ENCODE measurements around the gene ADAMTSL3. TPM values are rescaled to one million over a fixed set of nuclear protein-coding genes. Genes with fewer than 3 reads are reported as not detected.

The ADAMTSL3 gene
- 12.0 and 12.5 TPM in 2 replicates for total RNA-seq

DNA sequence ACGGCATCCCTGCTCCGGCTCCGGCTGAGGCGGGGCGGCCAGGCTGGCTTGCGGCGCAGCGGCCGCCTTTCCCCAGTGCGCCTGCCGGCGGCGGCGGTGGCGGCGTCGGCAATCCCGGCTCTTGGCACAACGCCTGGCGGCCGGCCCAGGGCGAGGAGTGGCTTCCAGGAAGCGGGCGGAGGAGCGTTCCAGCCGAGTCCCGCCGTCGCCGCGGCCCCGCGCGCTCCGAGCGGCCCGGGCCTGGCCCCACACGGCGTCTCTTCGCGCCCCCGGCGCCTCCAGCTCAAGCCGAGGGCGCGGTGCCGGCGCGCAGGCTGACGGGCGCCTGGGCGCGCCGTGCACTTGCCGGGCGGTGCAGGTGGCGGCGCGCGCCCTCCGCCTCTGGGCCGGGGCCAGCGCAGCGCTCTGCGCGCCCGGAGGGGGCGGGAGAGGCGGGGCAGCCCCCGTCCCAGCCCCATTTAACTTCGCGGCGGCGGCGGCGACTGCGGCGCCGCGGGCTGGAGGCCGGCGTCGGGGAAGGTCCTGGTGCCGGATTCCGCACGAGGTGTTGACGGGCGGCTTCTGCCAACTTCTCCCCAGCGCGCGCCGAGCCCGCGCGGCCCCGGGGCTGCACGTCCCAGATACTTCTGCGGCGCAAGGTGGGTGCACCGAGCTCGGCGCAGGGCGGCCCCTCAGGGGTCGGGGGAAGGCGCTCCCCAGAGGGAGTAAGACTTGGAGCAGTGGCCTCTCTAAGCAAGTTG is at the start of gene ADAMTSL3:
Gene ADAMTSL3, plus strand, starts transcription at position 485 of the 740 bp plus-strand sequence. CDS start 1,639 bp downstream, outside the sequence.
- peak; percentile 10 to 82 for DNase-seq (ENCODE audit: low read depth in 2 of 2)

- DNase-seq (ENCODE audit: low read depth in 2 of 2), result no peak
Observed at GRCh38 chr15:83604549-83604948, 49.4 kb upstream of the ADAMTSL3 start.

DNA sequence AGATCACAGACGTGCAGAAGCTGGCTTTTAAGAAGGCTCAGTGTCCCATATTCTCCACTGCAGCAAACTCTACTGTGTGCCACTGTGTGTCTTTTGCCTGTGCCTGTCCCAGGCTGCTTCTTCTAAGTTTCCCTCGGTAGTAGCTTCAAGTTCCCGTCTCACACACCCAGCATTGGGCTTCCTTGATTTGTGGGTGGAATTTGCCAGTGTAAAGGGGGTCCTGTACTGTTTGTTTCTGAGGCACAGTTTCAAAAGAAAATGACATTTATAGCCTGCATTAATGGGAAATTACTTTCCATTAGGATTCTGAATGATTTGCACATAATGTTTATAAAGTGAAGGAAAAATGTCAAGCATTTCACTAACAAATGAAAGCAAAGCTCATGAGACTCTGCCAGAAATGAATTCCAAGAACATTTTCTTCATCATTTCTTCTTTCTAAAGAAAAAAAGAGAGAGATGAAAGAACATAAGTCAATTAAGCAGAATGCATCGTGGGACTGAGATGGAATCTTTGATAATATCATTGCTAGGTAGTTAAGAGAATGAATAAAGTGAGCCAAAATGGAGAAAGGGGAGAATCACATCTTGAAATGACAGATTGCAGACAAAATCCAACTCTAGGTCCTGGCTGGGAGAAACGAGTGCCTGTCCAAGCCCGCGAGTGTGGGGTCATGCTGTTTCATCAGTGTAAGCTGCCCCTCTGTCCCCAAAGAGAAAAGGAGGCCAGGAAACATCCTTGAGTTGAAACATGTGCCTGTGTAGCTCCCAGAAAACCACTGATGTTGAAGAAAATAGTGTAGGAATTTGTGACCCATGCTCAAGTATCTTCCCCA is 48.6 kb upstream of the ADAMTSL3 start:
- DNase-seq (ENCODE audit: low read depth in 2 of 2), result no peak

- no peak for DNase-seq (ENCODE audit: low read depth in 2 of 2)
Observed at GRCh38 chr15:83610132-83610531, 43.8 kb upstream of the ADAMTSL3 start.

DNA sequence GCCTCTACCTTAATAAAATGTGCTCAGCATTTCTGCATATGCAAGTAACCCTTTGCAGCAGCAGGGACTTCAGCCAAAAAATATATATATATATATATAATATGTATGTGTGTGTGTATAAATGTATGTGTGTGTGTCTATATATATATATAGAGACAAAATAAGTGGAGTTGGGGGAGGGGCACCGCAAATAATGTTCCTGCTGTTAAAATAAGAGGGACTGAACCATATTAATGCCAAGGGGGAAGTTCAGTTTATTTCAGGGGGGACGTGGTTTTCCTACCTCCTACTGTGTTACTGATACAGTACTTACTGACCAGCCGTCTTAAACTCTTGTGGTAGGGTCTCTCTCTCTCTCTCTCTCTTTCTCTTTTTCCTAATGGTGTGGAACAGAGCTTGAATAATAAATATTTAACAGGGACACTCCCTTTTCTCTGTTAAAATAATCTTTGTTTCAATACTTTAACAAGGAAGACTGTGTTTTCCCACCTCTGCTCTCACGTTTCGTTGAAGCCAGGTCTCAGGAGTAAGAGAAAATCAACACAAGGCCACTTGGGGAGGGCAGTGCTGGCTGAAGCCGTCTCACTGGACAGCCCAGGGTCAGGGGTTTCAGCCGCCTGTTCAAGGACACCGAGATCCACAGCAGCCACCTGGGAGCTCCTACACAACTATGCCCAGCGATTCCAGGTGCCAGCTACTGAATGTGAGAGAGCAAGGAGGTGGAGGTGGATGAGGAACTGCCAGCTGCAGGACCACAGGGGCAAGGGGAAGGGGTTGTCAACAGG is 42.8 kb upstream of the ADAMTSL3 start:
- no peak for DNase-seq (ENCODE audit: low read depth in 2 of 2)

DNA sequence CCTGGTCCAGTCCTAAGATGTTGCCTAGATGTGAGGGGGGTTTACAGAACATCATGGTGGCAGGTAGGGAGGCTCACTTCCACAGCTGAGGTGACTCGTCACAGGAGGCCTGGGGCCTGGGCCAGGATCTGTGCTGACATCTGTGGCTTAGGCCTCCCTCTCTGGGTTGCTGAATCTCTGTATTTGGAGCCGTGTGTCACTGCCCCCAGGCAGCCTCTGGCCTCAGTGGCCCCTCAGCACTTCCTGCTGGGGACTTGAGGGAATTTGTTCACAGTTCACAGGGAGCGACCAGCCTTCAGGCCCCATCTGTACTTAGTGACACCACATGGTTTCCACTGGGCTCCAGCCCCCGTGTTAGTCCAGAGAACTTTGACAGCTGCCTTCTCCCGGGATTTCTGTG is 41.7 kb upstream of the ADAMTSL3 start:
- no peak for DNase-seq (ENCODE audit: low read depth in 2 of 2)

DNA sequence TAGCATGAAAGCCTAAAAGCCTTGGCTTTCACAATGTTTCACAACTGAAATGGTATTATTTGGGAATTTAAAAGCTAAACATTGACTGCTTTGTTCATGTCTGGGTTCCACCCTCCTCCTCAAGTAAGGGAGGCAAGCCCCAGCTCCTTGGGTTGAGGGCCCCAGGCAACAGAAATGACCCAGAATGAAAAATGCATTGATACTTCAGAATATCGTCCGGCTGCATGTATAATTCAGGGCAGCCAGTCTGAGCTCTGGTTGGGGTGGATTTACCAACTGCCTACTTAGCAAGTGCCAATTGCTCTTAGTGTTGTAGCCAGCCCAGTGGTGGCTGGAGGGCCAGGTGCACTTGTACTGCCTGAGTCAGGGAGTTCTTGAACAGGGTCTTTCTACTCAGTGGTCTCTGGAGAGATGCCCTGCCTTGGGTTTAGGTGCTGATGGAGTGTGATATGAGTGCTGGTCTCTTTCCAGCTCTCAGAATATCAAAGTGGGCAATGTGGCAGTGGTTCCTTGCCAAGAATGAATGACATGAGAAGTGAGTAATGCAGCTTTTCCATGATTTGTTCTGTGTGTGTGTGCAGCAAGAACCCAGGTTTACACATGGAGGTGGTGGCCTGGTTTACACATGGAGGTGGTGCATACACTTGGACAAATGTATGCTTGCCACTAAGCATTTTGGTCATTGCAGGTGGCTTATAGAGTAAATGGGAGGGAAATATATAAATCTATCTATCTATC is 40.9 kb upstream of the ADAMTSL3 start:
- DNase-seq (ENCODE audit: low read depth in 2 of 2), result peak in 1 of 2 donors; percentile 25

GRCh38 chr15:83613714-83614113 is 40.2 kb upstream of the ADAMTSL3 start:
- DNase-seq (ENCODE audit: low read depth in 2 of 2), result peak in 1 of 2 donors; percentile 72

DNA sequence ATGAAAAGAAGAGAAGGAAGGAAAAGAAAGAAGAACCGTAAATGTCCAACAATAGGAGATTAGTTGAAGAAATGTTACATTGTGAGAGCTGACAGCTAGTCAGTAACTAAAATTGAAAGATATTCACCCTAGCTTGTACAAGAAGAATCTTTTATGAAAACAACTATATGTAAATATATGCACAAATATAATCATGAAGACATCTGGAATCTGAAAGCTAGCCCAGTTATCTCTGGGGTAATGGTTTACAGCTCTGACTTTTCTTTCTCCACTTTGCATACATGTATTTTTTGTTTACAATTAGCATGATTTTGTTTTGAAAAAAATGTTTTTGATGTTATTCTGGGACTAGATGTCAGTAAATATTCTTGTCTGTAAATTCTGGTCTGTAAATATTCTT is 37.1 kb upstream of the ADAMTSL3 start:
- no peak for DNase-seq (ENCODE audit: low read depth in 2 of 2)

DNA sequence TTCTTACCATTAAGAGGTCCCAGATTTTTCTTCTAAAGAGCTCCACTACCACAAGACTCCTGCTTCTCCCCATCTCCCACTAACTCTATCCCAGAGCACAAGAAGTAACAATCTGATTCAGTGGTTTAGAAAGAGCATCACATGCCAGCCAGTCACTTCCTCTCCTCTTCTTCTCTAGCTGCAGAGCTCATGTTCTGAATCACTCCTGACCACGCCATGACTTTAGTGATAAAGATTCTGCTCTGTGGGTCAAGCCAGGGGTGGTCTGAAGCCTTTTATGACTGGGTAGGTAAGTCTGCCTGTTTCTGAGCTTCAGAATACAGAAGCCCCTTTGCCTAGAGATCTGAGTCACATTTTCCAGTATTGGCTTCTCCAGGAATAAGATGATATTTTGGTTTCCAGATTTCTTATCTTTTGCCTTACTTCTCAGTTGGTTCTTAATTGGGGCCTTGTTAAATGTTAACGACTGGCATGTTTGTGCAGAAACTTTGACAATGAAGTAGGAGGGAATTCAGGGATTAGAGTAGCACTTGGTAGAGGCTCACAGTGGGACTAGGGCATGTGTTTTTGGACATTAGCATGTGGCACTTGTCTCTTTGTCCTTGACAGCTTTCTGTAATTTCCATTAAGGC is 27.6 kb upstream of the ADAMTSL3 start:
- DNase-seq (ENCODE audit: low read depth in 2 of 2), result no peak

DNA sequence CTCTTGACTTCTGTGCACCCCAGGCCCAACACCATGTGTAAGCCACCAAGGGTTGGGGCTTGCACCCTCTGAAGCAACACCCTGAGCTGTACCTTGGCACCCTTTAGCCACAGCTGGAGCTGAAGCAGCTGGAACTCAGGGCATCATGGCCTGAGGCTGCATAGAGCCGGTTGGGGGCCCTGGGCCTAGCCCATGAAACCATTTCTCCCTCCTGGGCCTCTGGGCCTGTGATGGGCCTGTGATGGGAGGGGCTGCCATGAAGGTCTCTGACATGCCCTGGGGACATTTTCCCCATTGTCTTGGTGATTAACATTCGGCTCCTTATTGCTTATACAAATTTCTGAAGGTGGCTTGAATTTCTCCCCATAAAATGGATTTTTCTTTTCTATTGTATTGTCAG is 22.4 kb upstream of the ADAMTSL3 start:
- DNase-seq (ENCODE audit: low read depth in 2 of 2), result no peak

GRCh38 chr15:83643201-83643600 is 10.7 kb upstream of the ADAMTSL3 start:
- DNase-seq (ENCODE audit: low read depth in 2 of 2), result no peak

DNA sequence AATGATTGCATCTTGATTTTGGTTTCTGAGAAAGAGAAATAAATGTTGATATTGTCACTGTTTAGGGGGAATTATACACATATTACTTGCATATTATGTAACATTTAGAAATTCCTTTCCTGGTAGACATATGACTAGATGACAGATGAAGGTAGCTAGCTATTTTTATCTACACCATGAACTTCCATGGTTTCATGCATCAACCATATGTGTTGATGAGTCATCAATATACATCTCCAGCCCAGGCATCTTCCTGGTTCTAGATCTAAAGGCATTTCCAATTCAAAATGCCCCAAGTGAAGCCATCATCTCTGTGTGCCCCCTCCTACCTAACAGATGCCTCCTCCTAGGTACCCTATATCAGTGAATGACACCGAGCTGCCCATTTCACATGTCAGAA is 9.5 kb upstream of the ADAMTSL3 start:
- no peak for DNase-seq (ENCODE audit: low read depth in 2 of 2)

DNA sequence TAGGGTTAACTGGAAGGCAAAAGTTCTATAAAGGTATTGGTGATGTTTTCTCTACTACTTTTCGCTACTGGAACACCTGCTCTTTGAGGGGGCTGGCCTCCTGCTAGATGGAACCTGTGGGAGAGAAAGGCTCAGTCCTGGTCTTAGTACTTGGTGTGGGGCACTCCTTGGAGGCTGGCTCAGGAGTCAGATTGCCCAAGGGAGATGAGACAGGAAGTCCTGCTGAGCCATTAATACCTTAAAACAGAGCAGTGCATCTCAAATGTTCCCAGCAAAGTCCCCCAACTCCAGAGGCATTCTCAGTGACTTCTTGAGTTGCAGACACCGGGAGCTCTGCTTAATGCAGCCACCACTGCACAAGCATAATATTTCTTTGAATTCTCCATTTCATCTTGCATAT is 3.1 kb upstream of the ADAMTSL3 start:
- no peak for DNase-seq (ENCODE audit: low read depth in 2 of 2)

DNA sequence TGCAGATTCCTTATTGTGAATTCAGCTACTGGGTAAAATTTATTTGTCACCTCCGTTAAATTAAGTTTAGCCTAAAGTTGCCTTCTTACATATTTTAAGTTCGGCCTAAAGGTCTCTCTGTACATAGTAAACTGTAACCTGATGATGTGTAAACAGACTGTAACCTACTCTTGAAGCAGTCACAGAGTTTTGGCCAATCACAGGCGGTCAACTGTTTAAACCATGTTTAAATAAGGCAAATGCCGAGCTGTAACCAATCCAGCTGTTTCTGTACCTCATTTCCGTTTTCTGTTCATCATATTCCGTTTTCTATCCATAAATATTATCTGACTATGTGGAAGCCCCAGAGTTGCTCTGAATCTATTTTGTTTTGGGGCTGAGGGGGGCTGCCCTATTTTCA is 2.4 kb upstream of the ADAMTSL3 start:
- no peak for DNase-seq (ENCODE audit: low read depth in 2 of 2)

- DNase-seq (ENCODE audit: low read depth in 2 of 2), result no peak
Observed at GRCh38 chr15:83652626-83653204, 1.2 kb upstream of the ADAMTSL3 start.

DNA sequence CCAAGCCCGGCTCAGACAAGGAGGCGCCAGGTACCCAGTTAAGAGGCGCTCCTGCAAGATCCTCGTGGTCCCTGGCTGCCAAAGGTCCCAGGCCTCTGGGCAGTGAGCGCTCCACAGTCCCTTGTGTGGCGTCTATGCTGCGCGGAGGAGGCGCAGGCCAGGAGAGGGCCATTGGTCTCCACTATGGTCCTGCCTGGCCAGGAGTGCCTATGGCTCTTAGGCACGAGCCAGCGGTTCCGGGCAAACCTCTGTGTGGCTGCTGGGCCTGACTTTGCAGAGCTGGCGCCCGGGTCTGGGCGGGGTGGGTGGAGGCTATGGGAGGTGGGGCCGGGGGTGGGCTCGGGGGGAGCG is 660 bp upstream of the ADAMTSL3 start:
- DNase-seq (ENCODE audit: low read depth in 2 of 2), result no peak

DNA sequence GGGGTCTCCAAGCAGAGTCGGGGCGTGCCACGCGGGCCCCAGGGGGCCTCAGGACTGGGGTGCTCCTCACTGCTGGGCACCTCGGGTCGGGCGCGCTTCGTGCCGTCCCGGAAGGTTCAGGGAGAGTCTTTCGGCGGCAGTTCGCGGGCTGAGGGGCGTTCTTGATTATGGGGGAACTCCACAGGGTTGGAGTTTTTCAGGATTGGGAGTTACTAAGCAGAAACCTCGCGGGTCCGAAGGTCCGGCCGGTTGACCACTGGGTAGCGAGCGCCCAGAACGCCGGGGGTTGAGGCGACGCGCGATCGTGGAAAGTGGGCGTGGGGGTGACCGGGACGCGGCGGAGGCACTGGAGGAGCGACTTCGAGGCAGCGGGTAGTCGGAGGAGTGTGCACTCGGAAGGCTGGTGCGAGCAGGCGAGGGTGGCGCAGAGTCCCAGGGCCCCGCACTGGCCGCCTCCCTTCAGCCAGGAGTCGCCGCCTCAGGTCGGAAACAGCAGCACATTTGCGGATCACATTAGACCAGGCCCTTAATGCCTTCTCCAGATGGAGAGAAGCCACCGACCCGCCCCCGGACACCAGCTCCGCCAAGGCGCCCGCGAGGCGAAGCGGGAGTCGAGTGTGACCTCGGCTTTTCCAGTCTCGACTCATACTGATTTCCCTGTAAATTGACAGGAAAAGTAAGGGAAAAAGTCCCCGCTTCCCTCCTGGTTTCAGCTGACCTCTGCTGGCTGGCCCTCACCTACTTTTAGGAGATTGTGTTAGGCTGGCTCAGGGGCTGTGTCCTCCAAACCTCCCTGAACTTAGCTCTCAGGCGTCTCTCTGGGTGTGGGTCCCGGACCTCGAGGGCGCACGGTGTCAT is 685 bp downstream of the ADAMTSL3 start:
- peak in 1 of 2 donors; percentile 41 for DNase-seq (ENCODE audit: low read depth in 2 of 2)

DNA sequence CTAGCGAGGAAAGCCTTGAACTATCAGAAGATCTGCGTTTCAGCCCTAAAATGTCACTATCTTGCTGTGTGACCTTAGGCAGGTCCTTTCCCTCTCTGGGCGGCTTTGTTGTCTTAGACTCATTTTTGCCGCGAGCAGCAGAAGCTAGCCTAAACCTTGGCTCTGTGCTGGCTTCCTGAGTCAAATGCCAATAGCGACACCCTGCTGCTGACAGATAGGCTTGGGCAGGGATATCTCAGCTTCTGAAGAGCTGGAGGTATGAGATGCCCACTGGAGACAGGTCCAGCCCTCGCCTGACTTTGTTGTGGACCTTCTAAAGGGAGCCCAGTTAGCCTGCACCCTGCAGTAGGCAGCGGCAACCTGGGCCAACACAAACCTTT is 1.3 kb downstream of the ADAMTSL3 start:
- DNase-seq (ENCODE audit: low read depth in 2 of 2), result peak in 1 of 2 donors; percentile 18

DNA sequence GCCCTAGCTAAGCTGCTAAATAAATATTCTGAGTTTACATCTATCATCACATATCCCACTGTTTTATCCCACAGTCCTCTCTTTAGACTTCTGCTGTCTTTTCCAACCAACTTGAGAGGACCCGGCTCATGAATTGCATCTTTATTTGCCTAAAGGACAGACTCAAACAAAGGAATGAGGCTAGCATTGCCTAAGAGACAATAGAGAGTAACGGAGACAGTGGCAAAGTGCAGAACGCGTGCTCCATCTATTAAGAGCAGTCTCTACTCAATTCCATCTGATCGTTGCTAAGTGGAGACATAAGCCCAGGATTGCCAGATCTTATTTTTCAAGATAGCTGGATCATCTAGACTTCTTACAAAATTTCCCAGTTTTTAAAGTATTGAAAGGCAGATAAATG is 2.3 kb downstream of the ADAMTSL3 start:
- DNase-seq (ENCODE audit: low read depth in 2 of 2), result no peak

Measured in lung microvascular endothelial cell (primary cell).